HEK293T (cell line): ENCODE results near the gene DYNLRB1.

Source experiments
- CTCF ChIA-PET: fragments of 350-600 bp; formaldehyde crosslinking; extraction: SDS; loops from one replicate; lab custom pipeline; 2021; ENCODE audit warnings: antibody characterized with exemption, inconsistent platforms; lab: Yijun Ruan, JAX
- POLR2A ChIA-PET: fragments of 350-600 bp; formaldehyde crosslinking; extraction: SDS; loops from one replicate; lab custom pipeline; 2020; ENCODE audit warnings: antibody characterized with exemption, inconsistent platforms; lab: Yijun Ruan, JAX
- DNase-seq: peaks from one replicate; pipeline ENCODE4 v3.0.0; 2012; ENCODE audit warnings: mixed read lengths; ENCODE audit errors: extremely low spot score
- ARNT ChIP-seq: fragments of 450-650 bp; IDR thresholded peaks from 2 replicates; pipeline ENCODE4 v1.6.1; 2017; ENCODE audit warnings: mild to moderate bottlenecking
- BHLHE40 ChIP-seq: fragments of 450-650 bp; IDR thresholded peaks from 2 replicates; pipeline ENCODE4 v1.6.1; 2016; ENCODE audit warnings: mild to moderate bottlenecking, moderate library complexity, borderline replicate concordance
- CTBP1 ChIP-seq: fragments of 450-650 bp; IDR thresholded peaks from 2 replicates; pipeline ENCODE4 v1.6.1; 2016; ENCODE audit warnings: borderline replicate concordance
- ELF4 ChIP-seq: fragments of 450-650 bp; IDR thresholded peaks from 2 replicates; pipeline ENCODE4 v1.6.1; 2017; ENCODE audit warnings: antibody characterized with exemption
- FOXA1 ChIP-seq: fragments of 450-650 bp; IDR thresholded peaks from 2 replicates; pipeline ENCODE4 v1.6.1; 2016; ENCODE audit warnings: mild to moderate bottlenecking
- FOXK2 ChIP-seq: fragments of 450-650 bp; IDR thresholded peaks from 2 replicates; pipeline ENCODE4 v1.6.1; 2016; ENCODE audit warnings: mild to moderate bottlenecking
- FOXM1 ChIP-seq: fragments of 450-650 bp; IDR thresholded peaks from 2 replicates; pipeline ENCODE4 v1.6.1; 2017; ENCODE audit warnings: mild to moderate bottlenecking, borderline replicate concordance
- HDGF ChIP-seq: fragments of 450-650 bp; IDR thresholded peaks from 2 replicates; pipeline ENCODE4 v1.6.1; 2017; ENCODE audit warnings: antibody characterized with exemption, borderline replicate concordance
- L3MBTL2 ChIP-seq: fragments of 450-650 bp; conservative IDR thresholded peaks from 2 replicates; pipeline ENCODE4 v1.6.1; 2016; ENCODE audit warnings: mild to moderate bottlenecking
- LEF1 ChIP-seq: fragments of 450-650 bp; IDR thresholded peaks from 2 replicates; pipeline ENCODE4 v1.6.1; 2017; ENCODE audit warnings: mild to moderate bottlenecking, borderline replicate concordance
- NFRKB ChIP-seq: fragments of 450-650 bp; IDR thresholded peaks from 2 replicates; pipeline ENCODE4 v1.6.1; 2016; ENCODE audit warnings: mild to moderate bottlenecking, moderate library complexity
- SP1 ChIP-seq: fragments of 450-650 bp; IDR thresholded peaks from 2 replicates; pipeline ENCODE4 v1.6.1; 2017
- SUZ12 ChIP-seq: fragments of 450-650 bp; IDR thresholded peaks from 2 replicates; pipeline ENCODE4 v1.6.1; 2016; ENCODE audit warnings: mild to moderate bottlenecking
- TARDBP ChIP-seq: fragments of 450-650 bp; IDR thresholded peaks from 2 replicates; pipeline ENCODE4 v1.6.1; 2016
- ZNF384 ChIP-seq: fragments of 450-650 bp; IDR thresholded peaks from 2 replicates; pipeline ENCODE4 v1.6.1; 2016
- TF ChIP-seq, protein P1 (sequence below): fragments of 450-650 bp; IDR thresholded peaks from 2 replicates; pipeline ENCODE4 v1.6.1; 2016

Gene DYNLRB1

DNA sequence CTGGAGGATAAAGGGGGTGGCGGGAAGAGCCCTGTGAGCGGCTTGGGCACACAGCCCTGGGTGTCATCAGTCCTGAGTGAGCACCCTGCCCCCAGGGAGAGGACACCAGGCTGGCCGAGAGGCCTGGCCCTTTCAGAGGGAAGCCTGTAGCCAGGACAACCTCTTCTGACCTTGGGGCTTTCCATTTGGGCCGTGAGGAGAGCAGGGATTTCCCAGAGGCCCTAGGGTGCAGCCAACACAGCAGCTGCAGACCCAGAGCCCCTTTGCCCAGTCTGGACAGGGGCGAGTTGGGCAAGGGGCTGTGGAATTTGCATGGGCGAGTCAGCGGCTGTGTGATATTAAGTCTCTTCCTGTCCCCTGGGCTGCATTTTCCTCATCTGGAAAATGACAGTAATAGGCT, 48.6 kb downstream of the DYNLRB1 start:
- TF ChIP-seq FOXA1 (no peak), FOXK2 (no peak), HDGF (no peak), SUZ12 (no peak), NFRKB (no peak), BHLHE40 (no peak), SP1 (no peak), ZNF384 (no peak), CTBP1 (no peak), L3MBTL2 (no peak), LEF1 (no peak), ELF4 (no peak), FOXM1 (no peak), TARDBP (no peak), ARNT (no peak)
- TF ChIP-seq, protein P1, sequence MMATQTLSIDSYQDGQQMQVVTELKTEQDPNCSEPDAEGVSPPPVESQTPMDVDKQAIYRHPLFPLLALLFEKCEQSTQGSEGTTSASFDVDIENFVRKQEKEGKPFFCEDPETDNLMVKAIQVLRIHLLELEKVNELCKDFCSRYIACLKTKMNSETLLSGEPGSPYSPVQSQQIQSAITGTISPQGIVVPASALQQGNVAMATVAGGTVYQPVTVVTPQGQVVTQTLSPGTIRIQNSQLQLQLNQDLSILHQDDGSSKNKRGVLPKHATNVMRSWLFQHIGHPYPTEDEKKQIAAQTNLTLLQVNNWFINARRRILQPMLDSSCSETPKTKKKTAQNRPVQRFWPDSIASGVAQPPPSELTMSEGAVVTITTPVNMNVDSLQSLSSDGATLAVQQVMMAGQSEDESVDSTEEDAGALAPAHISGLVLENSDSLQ: no peak
- POLR2A ChIA-PET: no interaction called here
- DNase-seq: no peak
- CTCF ChIA-PET: no interaction called here

DNA sequence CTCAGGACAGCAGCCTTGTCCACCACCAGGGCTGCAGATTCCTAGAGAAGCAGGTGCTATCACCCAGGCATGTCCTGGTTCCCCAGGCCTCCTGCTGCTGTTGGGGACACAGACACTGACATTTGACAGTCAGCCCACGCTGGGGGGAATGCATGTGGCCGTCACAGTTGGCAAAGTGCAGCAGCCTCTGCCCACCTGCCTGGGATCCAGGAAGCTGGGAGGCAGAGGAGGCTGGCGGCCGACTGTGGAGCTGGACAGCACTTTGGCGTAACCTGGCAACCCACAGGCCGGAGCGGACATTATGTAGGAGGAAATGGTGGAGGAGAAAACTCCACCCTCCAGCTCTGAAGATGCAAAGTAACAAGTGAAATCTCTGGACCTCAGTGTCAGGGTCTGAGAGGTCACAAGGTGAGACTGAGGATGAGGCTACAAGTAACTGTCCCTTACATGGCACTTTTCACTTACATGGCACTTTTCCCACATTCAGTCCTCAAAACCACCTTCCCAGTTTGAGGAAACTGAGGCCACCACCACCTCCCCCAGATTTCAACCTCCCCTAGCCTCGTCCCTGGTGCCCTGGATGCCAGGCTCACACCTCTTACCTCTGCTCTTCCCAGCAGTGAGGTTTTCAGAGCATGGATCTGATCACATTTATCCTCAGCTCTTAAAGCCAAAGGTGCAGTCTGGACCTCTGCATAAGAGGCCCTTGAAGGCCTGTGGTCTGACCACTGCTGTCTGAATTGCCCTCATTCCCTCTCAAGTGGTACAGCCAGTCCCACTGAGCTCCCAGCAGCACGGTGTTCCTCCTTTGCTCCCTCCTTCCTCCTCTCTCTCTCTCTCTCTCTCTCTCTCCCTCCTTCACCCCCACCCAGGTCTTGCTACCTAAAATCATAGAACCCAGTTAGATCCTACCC, 51.0 kb downstream of the DYNLRB1 start:
- ChIA-PET POLR2A (no interaction called here), CTCF (interaction anchor here (0.7 to 2.1 kb wide), 2 partner anchors 140 to 209 kb away, joined by 3 to 7 read pairs; no protein-coding TSS in a partner anchor)
- no peak for DNase-seq
- TF ChIP-seq CTBP1 (no peak), SUZ12 (no peak), BHLHE40 (no peak), ZNF384 (no peak)

DNA sequence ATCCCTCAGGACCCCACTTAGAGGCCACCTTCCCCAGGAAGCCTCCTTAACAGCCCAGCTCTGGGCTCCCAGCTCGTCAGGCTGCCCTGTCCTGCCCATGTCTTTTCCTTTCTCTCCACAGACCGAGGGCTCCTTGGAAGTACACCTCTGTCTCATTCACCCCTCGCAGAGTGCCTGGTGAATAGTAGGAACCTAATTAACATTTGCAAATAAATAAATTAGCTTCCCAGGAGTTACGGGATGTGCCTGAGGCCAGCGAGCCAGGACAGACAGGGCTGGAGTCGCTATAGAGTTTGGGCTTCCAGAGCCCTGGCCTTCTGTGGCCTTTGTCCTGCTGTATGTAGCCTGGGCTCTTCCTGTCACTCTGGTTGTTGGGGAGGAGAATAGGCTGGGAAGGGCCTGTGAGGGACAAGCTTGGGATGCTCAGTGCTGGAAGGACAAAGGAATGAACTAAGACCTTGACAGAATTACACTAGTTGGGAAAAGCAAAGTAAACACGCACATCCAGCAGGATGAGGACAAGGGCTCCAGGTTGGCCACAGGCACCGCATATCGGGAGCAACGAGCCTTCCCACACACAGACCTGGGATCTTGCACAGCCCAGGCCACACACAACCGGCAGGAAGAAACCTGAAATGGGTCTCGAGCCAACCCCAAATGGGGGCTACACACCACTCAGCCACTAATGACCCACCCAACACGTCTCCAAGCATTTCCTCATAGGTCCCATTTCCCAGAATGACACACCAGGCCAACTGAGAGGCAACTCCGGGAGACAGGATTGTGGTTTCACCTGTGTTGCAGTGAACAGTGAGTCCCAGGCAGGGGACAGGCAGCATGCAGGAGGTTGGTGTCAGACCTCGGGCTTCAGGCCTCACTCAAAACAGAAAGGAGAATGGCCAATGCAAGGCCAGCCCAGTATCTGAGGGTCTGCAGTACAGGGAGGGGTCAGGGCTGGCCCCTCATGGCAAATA, 52.0 kb downstream of the DYNLRB1 start:
- TF ChIP-seq NFRKB: no peak
- TF ChIP-seq SUZ12: no peak
- no peak for TF ChIP-seq FOXM1
- no peak for TF ChIP-seq ZNF384
- TF ChIP-seq ELF4: no peak
- no peak for TF ChIP-seq TARDBP
- TF ChIP-seq ARNT: no peak
- TF ChIP-seq LEF1: no peak
- TF ChIP-seq FOXK2: no peak

DNA sequence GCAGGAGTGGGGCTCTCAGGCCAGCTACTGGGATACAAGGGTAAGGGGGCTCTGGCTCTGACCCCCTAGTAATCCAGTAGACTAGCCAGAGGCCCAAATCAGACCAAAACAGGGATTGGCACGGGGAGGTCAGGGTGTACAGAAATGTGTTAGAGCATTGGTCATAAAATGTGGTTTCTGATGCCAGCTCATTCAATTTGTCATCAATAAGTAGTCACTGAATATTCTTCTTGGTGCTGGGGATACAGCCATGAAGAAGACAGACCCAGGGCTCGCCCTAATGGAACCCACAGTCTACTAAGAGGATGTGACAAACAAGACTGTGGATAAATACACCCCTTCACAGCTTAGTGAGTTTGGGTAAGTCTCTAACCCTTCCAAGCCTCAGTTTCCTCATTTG, 53.4 kb downstream of the DYNLRB1 start:
- POLR2A ChIA-PET: no interaction called here
- TF ChIP-seq ARNT: no peak
- TF ChIP-seq CTBP1: no peak
- no peak for TF ChIP-seq FOXA1
- TF ChIP-seq L3MBTL2: no peak
- TF ChIP-seq HDGF: no peak
- no peak for TF ChIP-seq ZNF384
- TF ChIP-seq FOXM1: no peak
- no peak for TF ChIP-seq BHLHE40
- TF ChIP-seq, protein P1: no peak
- TF ChIP-seq ELF4: no peak
- no peak for TF ChIP-seq NFRKB
- no peak for TF ChIP-seq SUZ12
- TF ChIP-seq SP1: no peak
- CTCF ChIA-PET: interaction anchor here (0.6 to 0.7 kb wide), 2 partner anchors 32 to 55 kb away, joined by 3 to 4 read pairs; no protein-coding TSS in a partner anchor
- DNase-seq: no peak

More for the DNA sequence above, 52.0 kb downstream of the DYNLRB1 start:
- ChIA-PET CTCF (interaction anchor here (0.7 kb wide), 1 partner anchor 208 kb away, joined by 3 read pairs; no protein-coding TSS in a partner anchor), POLR2A (no interaction called here)
- DNase-seq: no peak

DNA sequence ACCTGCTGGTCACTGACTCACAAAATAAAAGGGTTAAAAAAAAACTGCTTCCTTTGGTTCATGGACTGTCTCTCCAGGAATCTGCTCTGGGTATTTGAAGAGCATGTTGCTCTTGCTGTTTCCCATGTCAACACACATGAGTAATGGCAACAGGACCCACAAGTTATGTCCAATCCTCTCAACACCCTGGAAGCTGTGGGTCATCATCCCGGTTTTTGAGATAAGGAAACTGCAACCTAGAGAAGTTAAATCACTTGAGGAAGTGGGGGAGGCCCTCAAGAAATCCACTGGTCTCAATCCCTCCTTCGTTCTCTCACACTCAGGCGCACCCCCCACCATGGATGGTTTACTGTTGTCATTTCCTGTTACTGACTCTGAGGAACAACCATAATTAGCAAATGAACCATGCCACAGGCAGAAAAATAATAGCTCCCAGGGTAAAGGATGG, 54.7 kb downstream of the DYNLRB1 start:
- POLR2A ChIA-PET: interaction anchor here (0.6 to 1.7 kb wide), 2 partner anchors 254 to 353 kb away, joined by 4 read pairs; partner anchors contain the start of gene NCOA6
- TF ChIP-seq FOXM1: no peak
- TF ChIP-seq LEF1: no peak
- no peak for TF ChIP-seq TARDBP
- DNase-seq: no peak
- CTCF ChIA-PET: no interaction called here

DNA sequence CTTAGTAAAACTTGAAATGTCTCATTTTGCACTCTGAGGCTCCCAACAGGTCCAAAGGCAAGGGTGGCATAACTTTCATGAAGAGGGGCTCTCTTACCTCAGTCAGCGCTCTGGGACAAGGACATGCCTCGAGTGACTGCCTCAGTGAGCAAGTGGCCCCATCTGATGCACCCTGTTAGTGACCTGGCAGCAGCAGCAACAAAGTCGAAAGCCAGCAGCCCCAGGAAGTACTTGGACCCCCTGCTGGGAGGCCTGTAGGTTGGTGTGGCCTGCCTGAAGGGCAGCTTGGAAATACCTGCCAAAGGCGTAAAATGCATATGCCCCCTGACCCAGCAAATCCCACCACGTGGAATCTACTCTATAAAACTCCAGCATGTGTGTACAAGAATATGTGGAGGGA, 55.5 kb downstream of the DYNLRB1 start:
- ChIA-PET POLR2A (interaction anchor here (1.7 kb wide), 1 partner anchor 253 kb away, joined by 4 read pairs; the partner anchor contains the start of gene NCOA6), CTCF (interaction anchor here (0.6 kb wide), 1 partner anchor 579 kb away, joined by 6 read pairs; no protein-coding TSS in a partner anchor)
- TF ChIP-seq SUZ12: no peak
- TF ChIP-seq ARNT: no peak
- no peak for TF ChIP-seq CTBP1
- TF ChIP-seq NFRKB: no peak
- no peak for TF ChIP-seq BHLHE40
- TF ChIP-seq, protein P1: no peak
- TF ChIP-seq LEF1: no peak
- TF ChIP-seq TARDBP: no peak
- TF ChIP-seq HDGF: no peak
- DNase-seq: no peak
